HT1080 (cell line): ENCODE results near the gene ACKR3. TPM values are rescaled to one million over a fixed set of nuclear protein-coding genes. Genes with fewer than 3 reads are reported as not detected.
A peak's percentile ranks its signal among the peaks of the same experiment; 100 is the strongest.

Source experiments
- DNase-seq: peaks from one replicate; pipeline ENCODE4 v3.0.0-alpha.2; 2015; ENCODE audit warnings: low read depth
- total RNA-seq: library from RNA; depleted of rRNA; stranded (reverse); fragments of >200 nt; shearing (Covaris generic); gene quantifications from 2 replicates; pipeline ENCODE4 v1.2.3, GENCODE V29; 2014

ACKR3 gene
- total RNA-seq, 1 experiment from 2014 or later: not detected

GRCh38 chr2:236549165-236549564, 20.5 kb upstream of the ACKR3 start:
- no peak for DNase-seq

- DNase-seq: no peak
Observed at GRCh38 chr2:236550290-236550689, 19.3 kb upstream of the ACKR3 start.

- no peak for DNase-seq
Observed at GRCh38 chr2:236550701-236551465, 18.7 kb upstream of the ACKR3 start.

GRCh38 chr2:236551471-236552211, 18.0 kb upstream of the ACKR3 start:
- DNase-seq: no peak

GRCh38 chr2:236552212-236552542, 17.4 kb upstream of the ACKR3 start:
- DNase-seq: no peak

- no peak for DNase-seq
Observed at GRCh38 chr2:236552581-236553363, 16.9 kb upstream of the ACKR3 start.

- no peak for DNase-seq
Observed at GRCh38 chr2:236553522-236553921, 16.1 kb upstream of the ACKR3 start.

GRCh38 chr2:236554629-236555282, 14.9 kb upstream of the ACKR3 start:
- no peak for DNase-seq

GRCh38 chr2:236555481-236555880, 14.1 kb upstream of the ACKR3 start:
- DNase-seq: no peak

GRCh38 chr2:236557306-236558030, 12.2 kb upstream of the ACKR3 start:
- no peak for DNase-seq

- no peak for DNase-seq
Observed at GRCh38 chr2:236558036-236558435, 11.6 kb upstream of the ACKR3 start.

- no peak for DNase-seq
Observed at GRCh38 chr2:236558993-236559978, 10.3 kb upstream of the ACKR3 start.

GRCh38 chr2:236561874-236562273, 7.8 kb upstream of the ACKR3 start:
- DNase-seq: no peak

- peak; percentile 19 for DNase-seq
Observed at GRCh38 chr2:236562434-236562833, 7.2 kb upstream of the ACKR3 start.

- no peak for DNase-seq
Observed at GRCh38 chr2:236563953-236564352, 5.7 kb upstream of the ACKR3 start.

GRCh38 chr2:236565212-236565611, 4.4 kb upstream of the ACKR3 start:
- no peak for DNase-seq

GRCh38 chr2:236565879-236566402, 3.7 kb upstream of the ACKR3 start:
- DNase-seq: no peak

GRCh38 chr2:236566596-236566995, 3.0 kb upstream of the ACKR3 start:
- DNase-seq: no peak
